ENCODE measurements around the gene IGFBP2. TPM values are rescaled to one million over a fixed set of nuclear protein-coding genes. Genes with fewer than 3 reads are reported as not detected.

IGFBP2 gene
- total and polyA plus RNA-seq, 4 donors = 657 to 1,436 (median 766) TPM

- Histone ChIP-seq H3K27ac (ENCODE audit: low read depth in 1 of 2, low read length in 2 of 2) (no peak overlapping the region), H3K4me1 (ENCODE audit: control insufficient read depth in 1 of 2, insufficient read depth in 2 of 2, low read length in 2 of 2) (peaks cover 0 to 6% of the 10 kb centered on the region in 2 donors), H3K36me3 (ENCODE audit: control insufficient read depth in 1 of 2, insufficient read depth in 2 of 2, low read length in 1 of 2) (peaks cover 0 to 3% of the 10 kb centered on the region in 2 donors), H3K4me3 (ENCODE audit: low read length in 2 of 2) (no peak overlapping the region), H3K9me3 (ENCODE audit: control insufficient read depth, low read length) (no peaks in the 10 kb centered on the region), H3K27me3 (ENCODE audit: control insufficient read depth in 1 of 2, insufficient read depth in 2 of 2, low read length in 1 of 2) (no peaks in the 10 kb centered on the region)
- intact Hi-C loops (cut with DNase I) = loop anchor here (5.0 kb wide), 1 partner anchor 81 kb away; no protein-coding TSS in a partner anchor
- DNase-seq = no peak
- WGBS, 2 donors = 81 to 83% methylated on average over 4 of the region's 4 CpGs
- no peak for ATAC-seq (ENCODE audit: low FRiP score)
These were observed 20.0 kb downstream of the IGFBP2 start for GRCh38 chr2:216653093-216653799.

- H3K27ac ChIP-seq (ENCODE audit: low read depth in 1 of 2, low read length in 2 of 2) = peak overlapping the region; percentile 58 to 64
- WGBS, 2 donors = 19 to 24% methylated on average over 2 of the region's 2 CpGs
These were observed 20.7 kb downstream of the IGFBP2 start for GRCh38 chr2:216653931-216654365.

DNA sequence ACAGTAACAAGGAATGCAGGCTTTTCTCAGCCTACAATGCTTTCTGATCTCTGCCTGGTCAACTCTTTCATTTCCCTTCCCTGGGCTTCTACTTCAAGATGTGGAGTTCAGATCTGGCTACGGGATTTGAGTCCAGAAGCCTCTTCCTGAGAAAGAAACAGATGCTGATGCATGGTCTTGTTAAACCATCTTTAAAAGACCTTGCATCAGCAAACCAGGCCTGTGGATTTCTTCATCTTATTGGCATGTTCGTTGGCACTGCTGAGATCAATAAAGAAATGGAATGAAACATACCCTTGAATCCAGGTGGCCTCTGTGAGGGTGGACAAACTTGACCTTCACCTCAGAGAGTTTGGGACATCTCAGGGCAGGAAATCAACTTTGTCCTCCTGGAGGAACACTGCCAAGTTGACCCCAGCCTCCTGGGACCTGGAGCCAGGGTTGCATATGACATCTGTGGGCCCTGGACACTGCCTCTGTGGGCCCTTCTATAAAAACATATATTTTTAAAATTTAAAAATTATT lies 21.4 kb downstream of the IGFBP2 start:
- no peaks in the 10 kb centered on the region for H3K27me3 ChIP-seq (ENCODE audit: control insufficient read depth in 1 of 2, insufficient read depth in 2 of 2, low read length in 1 of 2)
- intact Hi-C loops (cut with DNase I) = loop anchor here (5.0 kb wide), 1 partner anchor 82 kb away; no protein-coding TSS in a partner anchor
- H3K36me3 ChIP-seq (ENCODE audit: control insufficient read depth in 1 of 2, insufficient read depth in 2 of 2, low read length in 1 of 2) = peaks cover 0 to 3% of the 10 kb centered on the region in 2 donors
- peak overlapping the region; percentile 58 to 61 for H3K27ac ChIP-seq (ENCODE audit: low read depth in 1 of 2, low read length in 2 of 2)
- no peak for ATAC-seq (ENCODE audit: low FRiP score)
- peaks cover 0 to 6% of the 10 kb centered on the region in 2 donors for H3K4me1 ChIP-seq (ENCODE audit: control insufficient read depth in 1 of 2, insufficient read depth in 2 of 2, low read length in 2 of 2)
- WGBS, 2 donors = 48 to 51% methylated on average over 2 of the region's 2 CpGs
- no peak for DNase-seq
- H3K4me3 ChIP-seq (ENCODE audit: low read length in 2 of 2) = no peak overlapping the region
- no peaks in the 10 kb centered on the region for H3K9me3 ChIP-seq (ENCODE audit: control insufficient read depth, low read length)

More at GRCh38 chr2:216653931-216654365, 20.7 kb downstream of the IGFBP2 start:
- no peak for DNase-seq
- H3K9me3 ChIP-seq (ENCODE audit: control insufficient read depth, low read length) = no peaks in the 10 kb centered on the region
- no peak for ATAC-seq (ENCODE audit: low FRiP score)
- peaks cover 0 to 3% of the 10 kb centered on the region in 2 donors for H3K36me3 ChIP-seq (ENCODE audit: control insufficient read depth in 1 of 2, insufficient read depth in 2 of 2, low read length in 1 of 2)
- H3K4me1 ChIP-seq (ENCODE audit: control insufficient read depth in 1 of 2, insufficient read depth in 2 of 2, low read length in 2 of 2) = peaks cover 0 to 6% of the 10 kb centered on the region in 2 donors
- intact Hi-C loops (cut with DNase I) = loop anchor here (5.0 kb wide), 1 partner anchor 82 kb away; no protein-coding TSS in a partner anchor
- no peak overlapping the region for H3K4me3 ChIP-seq (ENCODE audit: low read length in 2 of 2)
- no peaks in the 10 kb centered on the region for H3K27me3 ChIP-seq (ENCODE audit: control insufficient read depth in 1 of 2, insufficient read depth in 2 of 2, low read length in 1 of 2)

DNA sequence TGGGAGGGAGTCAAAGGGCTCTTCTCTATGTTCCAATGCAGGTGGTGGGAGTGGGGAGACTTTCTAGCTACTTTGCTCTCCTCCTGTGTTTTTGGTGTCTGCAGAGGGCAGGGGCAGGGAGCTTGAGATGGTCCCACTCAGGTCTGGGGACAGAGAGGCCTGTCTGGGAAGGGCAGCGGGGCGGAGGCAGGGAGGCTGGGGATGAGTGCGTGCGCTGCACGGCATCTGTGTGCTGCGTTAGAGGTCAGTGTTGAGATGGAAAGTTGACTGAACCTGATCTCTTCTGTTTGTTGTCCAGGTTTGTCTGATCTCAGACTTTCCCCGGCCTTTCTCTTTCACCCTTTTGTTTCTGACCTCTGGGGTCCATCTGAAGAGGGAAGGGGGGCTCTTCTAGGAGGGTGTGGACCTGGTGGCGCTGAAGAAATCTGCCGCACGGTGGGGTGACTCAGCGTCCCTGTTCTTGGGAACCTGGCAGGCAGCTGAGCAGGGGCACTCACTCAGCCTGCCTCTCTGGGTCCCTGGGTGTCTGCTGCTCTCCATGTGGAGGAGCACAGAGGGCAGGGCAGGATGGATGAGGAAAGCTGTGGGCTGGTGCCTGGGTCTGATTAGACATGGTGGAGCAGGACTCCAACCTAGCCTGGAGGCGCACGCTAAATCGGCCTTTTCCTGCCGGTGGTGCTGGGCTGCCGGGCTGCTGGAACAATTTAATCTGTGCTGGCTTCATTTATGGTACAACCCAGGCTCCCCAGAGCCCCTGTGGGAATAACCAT lies 24.1 kb downstream of the IGFBP2 start:
- H3K27ac ChIP-seq (ENCODE audit: low read depth in 1 of 2, low read length in 2 of 2) = peak overlapping the region in 1 of 2 donors; percentile 55
- no peaks in the 10 kb centered on the region for H3K27me3 ChIP-seq (ENCODE audit: control insufficient read depth in 1 of 2, insufficient read depth in 2 of 2, low read length in 1 of 2)
- 48 to 49% methylated on average over 16 of the region's 16 CpGs for WGBS, 2 donors
- DNase-seq = peak in 1 of 2 donors; percentile 61
- H3K9me3 ChIP-seq (ENCODE audit: control insufficient read depth, low read length) = no peaks in the 10 kb centered on the region
- intact Hi-C loops (cut with DNase I) = no loop called here
- no peaks in the 10 kb centered on the region for H3K36me3 ChIP-seq (ENCODE audit: control insufficient read depth in 1 of 2, insufficient read depth in 2 of 2, low read length in 1 of 2)
- H3K4me3 ChIP-seq (ENCODE audit: low read length in 2 of 2) = no peak overlapping the region
- ATAC-seq (ENCODE audit: low FRiP score) = peak; percentile 44
- peaks cover 0 to 6% of the 10 kb centered on the region in 2 donors for H3K4me1 ChIP-seq (ENCODE audit: control insufficient read depth in 1 of 2, insufficient read depth in 2 of 2, low read length in 2 of 2)

GRCh38 chr2:216657980-216658379 lies 24.8 kb downstream of the IGFBP2 start:
- intact Hi-C loops (cut with DNase I) = no loop called here
- Histone ChIP-seq H3K36me3 (ENCODE audit: control insufficient read depth in 1 of 2, insufficient read depth in 2 of 2, low read length in 1 of 2) (no peaks in the 10 kb centered on the region), H3K27ac (ENCODE audit: low read depth in 1 of 2, low read length in 2 of 2) (no peak overlapping the region), H3K27me3 (ENCODE audit: control insufficient read depth in 1 of 2, insufficient read depth in 2 of 2, low read length in 1 of 2) (no peaks in the 10 kb centered on the region), H3K4me1 (ENCODE audit: control insufficient read depth in 1 of 2, insufficient read depth in 2 of 2, low read length in 2 of 2) (peaks cover 0 to 2% of the 10 kb centered on the region in 2 donors), H3K4me3 (ENCODE audit: low read length in 2 of 2) (no peak overlapping the region), H3K9me3 (ENCODE audit: control insufficient read depth, low read length) (no peaks in the 10 kb centered on the region)
- DNase-seq = no peak
- WGBS, 2 donors = 51 to 56% methylated on average over 7 of the region's 7 CpGs
- no peak for ATAC-seq (ENCODE audit: low FRiP score)

GRCh38 chr2:216658757-216659156 lies 25.5 kb downstream of the IGFBP2 start:
- H3K36me3 ChIP-seq (ENCODE audit: control insufficient read depth in 1 of 2, insufficient read depth in 2 of 2, low read length in 1 of 2) = peaks cover 0 to 2% of the 10 kb centered on the region in 2 donors
- DNase-seq (no peak), ATAC-seq (ENCODE audit: low FRiP score) (no peak)
- 77 to 81% methylated on average over 6 of the region's 6 CpGs for WGBS, 2 donors
- H3K27ac ChIP-seq (ENCODE audit: low read depth in 1 of 2, low read length in 2 of 2) = no peak overlapping the region
- no peak overlapping the region for H3K4me3 ChIP-seq (ENCODE audit: low read length in 2 of 2)
- H3K27me3 ChIP-seq (ENCODE audit: control insufficient read depth in 1 of 2, insufficient read depth in 2 of 2, low read length in 1 of 2) = no peaks in the 10 kb centered on the region
- peaks cover 0 to 2% of the 10 kb centered on the region in 2 donors for H3K4me1 ChIP-seq (ENCODE audit: control insufficient read depth in 1 of 2, insufficient read depth in 2 of 2, low read length in 2 of 2)
- H3K9me3 ChIP-seq (ENCODE audit: control insufficient read depth, low read length) = no peaks in the 10 kb centered on the region
- intact Hi-C loops (cut with DNase I) = no loop called here

DNA sequence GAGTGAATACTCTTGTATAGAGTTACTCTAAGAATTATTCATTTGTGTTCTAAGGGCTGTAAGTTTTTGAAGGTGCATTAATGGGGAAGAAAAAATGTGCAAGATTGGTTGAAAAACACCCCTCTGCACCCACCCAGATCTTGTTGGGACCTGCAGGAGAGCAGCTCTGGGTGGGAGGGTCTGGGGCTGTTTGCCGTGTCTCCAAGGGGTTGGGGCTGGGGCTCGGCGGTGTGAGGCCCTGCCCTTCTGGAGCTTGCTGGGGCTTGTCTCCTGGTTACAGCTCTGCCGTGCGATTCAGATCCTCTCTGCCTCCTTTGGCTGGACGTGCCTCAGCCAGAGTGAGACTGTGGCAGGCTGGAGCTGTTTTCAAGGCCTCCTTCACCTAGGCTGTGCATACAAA lies 26.1 kb downstream of the IGFBP2 start:
- peaks cover 0 to 2% of the 10 kb centered on the region in 2 donors for H3K36me3 ChIP-seq (ENCODE audit: control insufficient read depth in 1 of 2, insufficient read depth in 2 of 2, low read length in 1 of 2)
- intact Hi-C loops (cut with DNase I) = no loop called here
- ATAC-seq (ENCODE audit: low FRiP score) (no peak), DNase-seq (peak in 1 of 2 donors; percentile 22)
- H3K27ac ChIP-seq (ENCODE audit: low read depth in 1 of 2, low read length in 2 of 2) = peak overlapping the region in 1 of 2 donors; percentile 13
- no peaks in the 10 kb centered on the region for H3K4me1 ChIP-seq (ENCODE audit: control insufficient read depth in 1 of 2, insufficient read depth in 2 of 2, low read length in 2 of 2)
- H3K4me3 ChIP-seq (ENCODE audit: low read length in 2 of 2) = no peak overlapping the region
- H3K9me3 ChIP-seq (ENCODE audit: control insufficient read depth, low read length) = no peaks in the 10 kb centered on the region
- 45 to 54% methylated on average over 6 of the region's 6 CpGs for whole genome bisulfite sequencing, 2 donors
- H3K27me3 ChIP-seq (ENCODE audit: control insufficient read depth in 1 of 2, insufficient read depth in 2 of 2, low read length in 1 of 2) = no peaks in the 10 kb centered on the region

GRCh38 chr2:216660496-216660895 lies 27.3 kb downstream of the IGFBP2 start:
- no peak for ATAC-seq (ENCODE audit: low FRiP score)
- no peaks in the 10 kb centered on the region for H3K27me3 ChIP-seq (ENCODE audit: control insufficient read depth in 1 of 2, insufficient read depth in 2 of 2, low read length in 1 of 2)
- no peak overlapping the region for H3K27ac ChIP-seq (ENCODE audit: low read depth in 1 of 2, low read length in 2 of 2)
- peak in 1 of 2 donors; percentile 31 for DNase-seq
- no peak overlapping the region for H3K4me3 ChIP-seq (ENCODE audit: low read length in 2 of 2)
- H3K4me1 ChIP-seq (ENCODE audit: control insufficient read depth in 1 of 2, insufficient read depth in 2 of 2, low read length in 2 of 2) = no peaks in the 10 kb centered on the region
- 88 to 90% methylated on average over 10 of the region's 10 CpGs for WGBS, 2 donors
- intact Hi-C loops (cut with DNase I) = no loop called here
- peaks cover 0 to 4% of the 10 kb centered on the region in 2 donors for H3K36me3 ChIP-seq (ENCODE audit: control insufficient read depth in 1 of 2, insufficient read depth in 2 of 2, low read length in 1 of 2)
- H3K9me3 ChIP-seq (ENCODE audit: control insufficient read depth, low read length) = no peaks in the 10 kb centered on the region
